ENCODE measurements around the gene NEURL1B. TPM values are rescaled to one million over a fixed set of nuclear protein-coding genes. Genes with fewer than 3 reads are reported as not detected.

Gene NEURL1B
- total RNA-seq, 1 donor from 2014 or later, result 0.15 TPM

DNA sequence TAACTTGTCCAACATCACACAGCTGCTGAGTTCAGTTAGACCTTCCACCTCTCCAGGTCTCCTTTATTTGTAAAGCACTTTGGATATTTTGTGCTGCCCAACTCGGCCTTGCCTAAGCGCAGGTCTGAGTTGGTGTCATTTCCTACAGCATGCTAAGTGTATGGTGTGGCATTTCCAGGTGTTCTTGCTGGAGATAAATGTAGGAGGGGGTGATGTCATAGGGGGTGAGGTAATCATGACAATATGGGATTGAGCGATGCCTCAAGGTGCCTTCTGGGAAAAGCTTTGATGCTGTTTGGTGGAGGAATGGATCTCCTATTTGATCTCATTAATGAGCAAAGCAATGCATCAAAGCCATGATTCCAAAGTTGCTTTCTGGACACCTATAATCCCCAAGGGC lies 32.3 kb upstream of the NEURL1B start:
- DNase-seq (ENCODE audit: low read depth), result no peak

DNA sequence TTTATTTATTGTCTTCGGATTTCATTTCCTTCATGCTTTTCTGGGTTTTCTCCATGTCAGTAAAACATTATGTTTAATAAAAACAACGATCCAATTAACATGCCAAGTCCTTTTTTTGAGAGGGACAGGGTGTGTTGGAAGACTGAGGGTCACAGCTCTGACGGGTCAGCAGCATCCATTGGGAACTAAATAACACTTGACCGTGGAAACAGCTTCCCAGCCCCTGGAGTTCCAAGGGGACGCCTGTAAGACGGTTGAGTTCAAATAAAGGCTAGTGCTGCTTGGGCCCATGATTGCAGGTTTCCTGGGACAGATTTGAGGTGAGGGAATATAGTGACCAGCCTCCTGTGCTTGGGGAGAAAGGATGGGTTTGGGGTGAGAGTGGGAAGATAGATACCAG lies 30.4 kb upstream of the NEURL1B start:
- no peak for DNase-seq (ENCODE audit: low read depth)

GRCh38 chr5:172611913-172612312 lies 29.1 kb upstream of the NEURL1B start:
- no peak for DNase-seq (ENCODE audit: low read depth)

DNA sequence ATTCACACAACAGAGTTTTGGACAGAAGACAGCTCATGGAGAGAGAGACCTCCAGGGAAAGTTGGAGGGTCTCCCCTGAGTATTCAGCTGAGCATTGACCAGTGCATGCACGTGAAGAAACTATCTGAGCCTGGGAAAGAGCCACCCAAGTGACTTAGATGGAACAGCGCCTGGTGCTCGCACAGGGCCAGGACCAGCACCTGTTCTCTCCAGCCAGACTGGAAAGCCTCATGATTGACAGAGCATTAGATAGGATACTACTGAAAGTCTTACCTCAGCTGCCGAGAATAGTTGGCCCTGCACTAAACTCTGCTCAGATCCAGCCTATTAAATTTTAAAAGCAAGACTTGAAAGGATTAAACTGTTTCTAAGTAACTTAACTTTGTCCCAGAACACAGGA lies 28.3 kb upstream of the NEURL1B start:
- DNase-seq (ENCODE audit: low read depth), result no peak

DNA sequence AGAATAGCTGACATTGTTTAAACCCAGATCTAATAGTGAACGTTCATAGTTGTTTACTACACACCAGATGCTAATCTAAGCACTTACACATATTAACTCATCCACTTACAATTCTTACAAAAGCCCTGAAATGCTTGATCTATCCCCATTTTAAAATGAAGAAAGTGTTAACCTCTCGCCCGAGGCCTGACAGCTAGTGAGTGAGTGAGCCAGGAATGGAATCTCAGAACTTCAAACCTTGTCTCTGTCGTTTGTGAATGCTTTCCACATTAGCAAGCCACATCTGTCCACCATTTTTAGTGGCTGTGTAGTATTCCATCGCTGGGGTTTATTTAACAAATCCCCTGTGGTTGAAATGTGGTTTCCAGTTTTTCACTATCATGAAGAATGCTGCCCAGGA lies 24.9 kb upstream of the NEURL1B start:
- DNase-seq (ENCODE audit: low read depth), result no peak

- DNase-seq (ENCODE audit: low read depth), result no peak
Observed at GRCh38 chr5:172616730-172617129, 24.3 kb upstream of the NEURL1B start.

GRCh38 chr5:172617817-172618216 lies 23.2 kb upstream of the NEURL1B start:
- no peak for DNase-seq (ENCODE audit: low read depth)

DNA sequence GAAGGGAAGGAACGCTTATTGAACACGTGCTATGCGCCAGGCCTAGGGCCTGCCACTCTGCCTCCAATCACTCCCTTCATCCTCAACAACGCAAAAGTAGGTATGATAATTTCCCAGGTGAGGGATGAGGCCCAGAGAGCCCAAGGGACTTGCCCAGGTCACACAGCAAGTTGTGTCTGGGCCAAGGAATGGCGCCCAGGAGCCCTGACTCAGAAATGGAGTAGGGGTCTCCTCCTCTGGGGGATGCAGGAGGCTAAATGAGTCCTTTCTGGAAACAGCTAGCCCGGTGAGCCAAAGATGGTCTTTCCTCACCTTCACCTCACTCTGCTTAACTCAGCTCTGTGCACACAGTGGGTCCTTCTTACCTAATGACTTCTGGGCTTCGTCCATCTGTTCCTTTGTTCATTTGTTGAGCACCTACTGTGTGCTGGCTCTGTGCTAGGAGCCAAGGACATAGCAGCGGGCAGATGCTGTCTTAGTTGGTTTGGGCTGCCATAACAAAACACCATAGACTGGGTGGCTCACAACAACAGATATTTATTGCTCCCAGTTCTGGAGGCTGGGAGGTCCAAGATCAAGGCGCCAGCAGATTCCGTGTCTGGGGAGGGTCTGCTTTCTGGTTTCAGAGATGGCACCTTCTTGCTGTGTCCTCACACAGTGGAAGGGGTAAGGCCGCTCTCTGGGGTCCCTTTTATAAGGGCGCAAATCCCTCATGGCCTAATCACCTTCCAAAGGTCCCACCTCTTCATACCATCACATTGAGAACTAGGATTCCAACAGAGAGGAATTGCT lies 22.3 kb upstream of the NEURL1B start:
- DNase-seq (ENCODE audit: low read depth), result no peak

DNA sequence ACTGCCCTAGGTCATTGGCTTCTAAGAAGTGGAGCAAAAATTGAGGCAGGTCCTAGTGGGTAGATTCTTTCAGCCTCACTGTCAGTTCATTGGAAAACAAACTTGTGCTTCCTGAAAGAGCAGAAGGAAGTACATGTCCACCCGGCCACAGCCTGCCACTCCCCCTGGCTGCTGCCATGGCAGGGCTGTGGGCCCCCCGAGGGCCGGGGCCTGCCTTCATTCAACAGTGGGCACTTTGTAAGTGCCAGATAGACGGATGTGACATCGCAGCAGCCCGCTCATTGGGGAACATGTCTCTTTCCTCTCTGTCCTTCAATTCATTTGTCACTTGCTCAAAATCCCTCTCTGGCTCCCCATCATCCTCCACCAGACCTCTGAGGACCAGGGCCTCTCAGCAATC lies 20.6 kb upstream of the NEURL1B start:
- DNase-seq (ENCODE audit: low read depth), result no peak

DNA sequence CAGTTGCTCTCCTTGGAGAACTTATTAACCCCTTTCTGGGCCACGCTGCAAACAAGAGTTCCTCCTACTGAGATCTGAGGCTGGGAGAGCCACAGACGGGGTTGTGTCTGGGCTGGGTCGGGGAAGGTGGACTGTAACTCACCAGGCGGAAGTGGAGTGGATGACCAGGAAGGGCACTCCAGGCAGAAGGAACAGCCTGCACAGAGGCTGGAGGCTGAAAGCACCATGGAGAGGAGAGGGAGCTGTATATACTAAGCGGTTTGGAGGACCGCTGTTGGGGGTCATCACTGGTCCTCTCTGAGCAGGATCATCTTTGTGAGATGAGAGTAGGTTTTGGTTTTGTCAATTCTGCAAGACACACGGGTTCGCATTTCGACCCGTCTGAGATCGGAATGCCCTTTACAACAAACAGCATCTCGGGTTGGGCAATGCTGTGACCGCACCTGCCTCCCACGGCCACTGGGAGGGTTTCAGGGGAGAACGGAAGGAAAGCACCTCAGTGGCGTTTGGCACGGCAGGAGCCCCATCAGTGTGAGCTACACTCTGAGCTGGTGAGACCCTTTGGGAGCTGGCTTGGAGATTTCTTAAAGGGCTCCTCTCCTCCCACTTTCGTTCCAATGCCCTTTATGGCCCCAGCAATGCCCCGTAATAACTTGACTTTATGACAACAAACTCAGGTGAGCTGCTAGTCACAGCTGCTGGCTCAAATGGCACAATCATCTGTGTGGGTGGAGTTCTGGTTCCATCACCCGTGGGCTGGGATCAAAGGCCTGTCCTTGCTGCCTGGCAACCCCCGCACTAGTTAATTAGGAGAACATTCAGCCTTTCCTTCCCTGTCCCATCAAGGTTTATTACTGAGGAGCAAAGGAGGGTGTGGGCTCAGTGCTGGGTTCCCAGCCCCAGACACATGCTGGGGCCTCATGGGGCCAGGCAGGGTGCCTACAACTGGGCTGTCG lies 18.7 kb upstream of the NEURL1B start:
- no peak for DNase-seq (ENCODE audit: low read depth)

- no peak for DNase-seq (ENCODE audit: low read depth)
Observed at GRCh38 chr5:172623313-172623980, 17.6 kb upstream of the NEURL1B start.

DNA sequence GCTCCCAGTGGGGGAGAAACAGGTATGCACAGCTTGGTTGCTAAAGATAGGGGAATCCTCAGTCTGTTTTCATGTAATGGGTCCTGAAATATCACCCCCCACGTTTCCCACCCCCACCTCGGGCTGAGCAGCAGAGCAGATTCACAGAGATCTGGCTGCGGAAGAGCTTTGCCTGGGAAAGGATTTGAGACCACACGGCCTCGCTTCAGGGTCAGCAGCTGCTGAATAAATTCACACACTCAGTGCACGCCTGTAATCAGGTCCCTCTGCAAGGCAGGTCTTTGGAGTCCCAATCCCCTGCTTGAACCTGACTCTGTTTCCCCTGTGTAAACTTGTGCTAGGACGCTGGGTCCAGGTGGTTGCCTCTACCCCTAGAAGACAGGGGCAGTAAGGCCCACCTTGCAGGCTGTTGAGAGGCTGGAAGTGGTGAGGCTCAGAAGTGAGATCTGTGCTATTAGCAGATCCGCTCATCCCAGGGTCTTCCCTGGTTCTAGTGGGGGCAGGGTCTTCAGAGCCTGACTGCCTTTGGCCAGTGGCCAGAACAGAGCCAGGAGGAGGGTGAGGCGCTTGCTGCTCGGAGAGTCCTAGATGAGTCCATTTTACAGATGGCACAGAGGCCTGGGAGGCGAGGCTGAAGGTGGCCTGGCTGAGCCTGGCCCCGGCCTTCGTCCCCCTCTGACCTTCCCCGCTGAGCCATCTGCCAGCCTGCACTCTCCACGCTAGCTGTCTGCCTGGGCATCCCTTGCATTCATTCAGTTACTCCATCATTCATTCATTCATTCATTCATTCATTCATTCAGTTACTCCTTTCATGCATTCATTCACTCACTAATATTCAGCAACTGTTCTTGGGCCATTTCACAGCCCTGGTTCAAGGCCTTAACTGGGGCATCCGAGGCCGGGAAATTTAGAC lies 16.7 kb upstream of the NEURL1B start:
- DNase-seq (ENCODE audit: low read depth), result no peak

DNA sequence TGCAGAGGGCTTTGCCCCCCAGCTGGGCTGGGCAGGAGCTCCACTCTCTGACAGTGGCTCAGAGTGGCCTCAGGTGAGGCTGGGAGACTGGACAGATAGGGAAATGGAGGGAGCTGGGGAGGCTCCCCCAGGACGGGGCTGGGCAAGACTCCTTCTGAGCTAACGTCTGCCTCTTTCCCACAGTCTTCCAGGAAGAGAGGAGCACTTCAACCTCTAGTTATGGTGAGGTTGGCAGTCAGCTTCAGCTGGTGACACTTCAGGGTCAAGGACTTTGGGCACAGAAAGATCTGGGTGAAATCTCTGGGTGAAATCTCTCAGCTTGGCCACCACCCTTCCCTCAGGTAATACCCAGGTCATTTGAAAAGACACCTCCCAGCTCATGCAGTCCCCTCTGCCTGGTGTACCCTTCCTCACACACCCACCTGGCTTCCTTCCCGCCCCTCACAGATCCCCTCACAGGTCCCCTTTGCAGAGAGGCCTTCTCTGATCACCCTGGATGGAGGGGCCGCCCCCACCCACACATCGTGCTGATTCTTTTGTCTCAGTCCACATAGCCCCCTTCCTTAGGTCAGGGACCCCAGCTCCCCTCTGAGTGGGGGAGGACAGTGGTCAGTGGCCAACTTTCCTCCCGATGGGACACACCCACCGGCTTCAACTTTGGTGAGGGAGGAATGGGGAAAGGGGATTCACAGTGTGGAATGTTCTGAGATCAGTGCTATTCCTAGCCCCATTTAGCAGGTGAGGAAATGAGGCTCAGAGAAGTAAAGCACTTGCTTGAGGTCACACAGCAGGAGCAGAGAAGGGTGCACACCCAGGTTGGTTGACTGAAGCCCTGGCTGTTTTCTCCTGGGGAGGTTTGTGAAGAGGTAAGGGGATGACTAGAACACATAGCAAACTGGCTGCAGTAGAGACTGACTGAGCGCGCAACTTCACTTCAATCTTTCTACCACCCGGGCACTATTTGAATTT lies 15.8 kb upstream of the NEURL1B start:
- DNase-seq (ENCODE audit: low read depth), result no peak

GRCh38 chr5:172626031-172626581 lies 15.0 kb upstream of the NEURL1B start:
- no peak for DNase-seq (ENCODE audit: low read depth)

DNA sequence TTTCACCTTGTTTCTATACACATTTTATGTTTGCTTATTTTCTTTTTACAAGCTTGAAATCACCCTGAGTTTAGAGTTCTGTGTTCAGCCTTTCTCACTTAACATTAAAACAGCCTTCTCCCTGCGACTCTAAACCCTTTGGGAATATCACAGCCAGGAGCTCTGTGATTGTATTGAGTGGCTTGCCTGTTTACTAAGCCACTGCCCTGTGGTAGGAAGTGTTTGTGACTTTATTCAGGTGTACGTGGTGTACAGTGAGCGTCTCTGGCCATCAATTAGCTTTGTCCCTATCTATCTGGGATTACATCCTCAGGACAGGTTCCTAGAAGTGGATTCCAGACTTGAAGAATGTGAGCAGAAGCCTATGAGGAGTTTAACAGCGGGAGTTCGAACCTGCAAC lies 11.0 kb upstream of the NEURL1B start:
- DNase-seq (ENCODE audit: low read depth), result no peak

GRCh38 chr5:172630482-172630881 lies 10.6 kb upstream of the NEURL1B start:
- no peak for DNase-seq (ENCODE audit: low read depth)

GRCh38 chr5:172630986-172631385 lies 10.1 kb upstream of the NEURL1B start:
- no peak for DNase-seq (ENCODE audit: low read depth)

- no peak for DNase-seq (ENCODE audit: low read depth)
Observed at GRCh38 chr5:172632346-172633092, 8.5 kb upstream of the NEURL1B start.

- no peak for DNase-seq (ENCODE audit: low read depth)
Observed at GRCh38 chr5:172633403-172633970, 7.6 kb upstream of the NEURL1B start.

All from renal cortical epithelial cell (primary cell).